Activated CD8-positive, alpha-beta memory T cell treated with anti-CD3 and anti-CD28 coated beads, Interleukin-2, amount 50 U/mL, for 48 hours (primary cell): ENCODE data around the gene PARP3.

Experiments used
- DNase-seq: peaks from one replicate; pipeline ENCODE4 v3.0.0-alpha.2; 2020

The PARP3 gene

GRCh38 chr3:51968170-51968775 is 26.1 kb downstream of the PARP3 start:
- no peak for DNase-seq

DNA sequence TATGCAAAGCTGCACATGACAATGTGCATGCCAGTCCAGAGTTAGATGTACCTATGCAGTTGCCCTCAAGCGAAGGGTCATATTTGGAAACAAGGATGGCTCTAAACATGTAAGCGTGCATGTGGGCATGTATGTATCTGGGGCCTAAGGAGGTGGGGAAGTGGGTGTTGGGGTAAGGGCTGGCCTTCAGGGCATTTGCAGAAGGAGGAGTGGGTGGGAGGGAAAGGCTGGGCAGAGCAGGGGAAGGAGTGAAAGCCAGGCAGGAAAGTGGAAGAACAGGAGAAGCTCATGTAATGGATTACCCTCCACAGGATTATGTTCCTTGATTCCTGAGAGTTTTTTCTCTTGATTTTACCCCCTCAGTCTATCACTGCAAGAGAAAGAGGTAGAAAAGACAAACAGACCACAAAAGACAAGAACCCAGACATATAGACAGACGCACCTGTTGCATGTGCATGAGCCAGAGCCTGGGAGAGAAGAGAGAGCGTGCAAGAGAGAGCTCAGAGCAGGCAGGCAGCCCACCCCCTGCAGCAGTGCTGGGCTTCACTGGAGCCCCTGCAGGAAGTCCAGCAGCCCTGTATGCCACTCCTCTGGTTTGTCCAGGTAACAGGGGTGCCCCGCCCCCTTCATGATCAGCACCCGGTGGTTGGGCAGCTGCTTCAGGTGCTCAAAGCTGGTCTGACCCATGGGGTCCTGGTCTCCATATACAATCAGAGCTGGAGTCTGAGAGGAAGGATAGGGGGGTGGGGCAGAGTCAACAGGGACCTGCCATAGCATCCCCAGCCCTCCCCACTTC is 26.9 kb downstream of the PARP3 start:
- no peak for DNase-seq

- no peak for DNase-seq
Observed at GRCh38 chr3:51969841-51970240, 27.7 kb downstream of the PARP3 start.

GRCh38 chr3:51970606-51971300 is 28.6 kb downstream of the PARP3 start:
- no peak for DNase-seq

- DNase-seq, result no peak
Observed at GRCh38 chr3:51971350-51971749, 29.2 kb downstream of the PARP3 start.

DNA sequence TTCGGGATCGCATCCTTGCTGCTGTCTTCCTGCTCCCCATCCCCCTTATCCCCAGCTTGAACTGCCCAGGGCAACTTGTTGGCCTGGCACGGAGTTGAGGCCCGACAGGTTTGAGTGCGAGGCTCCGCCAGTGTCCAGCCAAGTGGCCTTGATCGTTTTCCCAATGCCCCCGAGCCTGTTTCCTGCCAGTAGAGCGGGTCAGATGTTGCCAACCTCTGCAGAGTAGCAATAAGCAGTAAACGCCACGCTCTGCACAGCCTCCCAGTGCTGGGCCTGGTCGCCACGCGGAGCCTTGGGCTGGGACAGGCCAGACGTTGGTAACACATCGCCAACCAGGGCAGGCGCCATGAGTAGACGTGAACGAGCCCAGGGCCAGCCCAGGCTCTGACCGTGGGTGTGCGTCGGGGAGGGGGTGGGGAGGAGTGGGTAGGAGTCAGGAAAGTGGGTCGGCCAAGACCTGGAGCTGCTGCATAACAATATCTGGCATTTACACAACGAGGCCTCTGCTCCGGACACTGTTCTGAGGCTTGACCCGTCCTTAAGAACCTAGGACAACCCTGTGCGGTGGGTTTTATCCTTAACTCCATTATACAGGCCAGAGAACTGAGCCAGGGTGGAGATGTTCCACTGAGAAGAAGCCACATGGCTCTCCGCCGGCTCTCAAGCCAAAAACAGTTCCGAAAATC is 32.3 kb downstream of the PARP3 start:
- peak; percentile 74 for DNase-seq

DNA sequence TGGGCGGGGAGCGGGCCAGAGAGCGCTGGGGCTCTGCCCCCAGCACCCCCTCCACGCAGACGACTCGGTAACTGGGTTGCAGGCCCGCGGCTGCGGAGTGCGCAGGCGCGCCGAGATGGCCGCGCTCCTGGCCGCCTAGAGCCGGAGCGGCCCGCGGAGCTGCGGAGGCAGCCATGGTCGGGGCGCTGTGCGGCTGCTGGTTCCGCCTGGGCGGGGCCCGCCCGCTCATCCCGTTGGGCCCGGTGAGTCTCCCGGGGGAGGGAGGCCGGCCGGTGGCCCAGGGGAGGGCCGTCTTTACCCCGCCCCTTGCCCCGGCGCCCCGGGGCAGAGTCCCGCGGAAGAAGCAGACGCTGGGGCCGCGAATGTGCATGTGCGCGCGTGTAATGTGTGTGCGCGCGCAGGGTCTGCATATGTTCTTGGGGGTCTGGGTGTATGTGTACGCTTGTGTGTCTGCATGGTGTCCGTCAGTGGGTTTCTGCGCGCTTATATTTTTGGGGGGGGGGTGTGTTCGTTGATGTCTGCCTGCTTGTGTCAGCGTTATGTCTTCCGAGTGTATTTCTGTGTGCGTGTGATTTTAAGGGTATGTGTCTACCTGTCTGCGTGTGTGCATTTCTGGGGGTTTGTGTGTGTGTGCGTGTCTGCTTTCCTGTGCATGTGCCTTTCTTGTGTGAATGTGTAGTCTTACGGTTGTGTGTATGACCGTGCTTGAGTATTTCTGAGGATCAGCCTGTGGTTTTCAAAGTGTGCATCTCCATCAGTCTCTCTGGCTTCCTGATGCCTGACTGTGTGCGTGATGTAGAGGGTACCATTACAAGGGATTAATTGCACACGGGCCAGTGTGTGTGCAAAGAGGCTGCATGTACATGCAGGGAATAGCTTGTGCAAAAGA is 33.0 kb downstream of the PARP3 start, which contains the start of gene ABHD14A:
Gene ABHD14A, plus strand, starts transcription at position 102 of the 889 bp plus-strand sequence. Its CDS starts 72 bp downstream, at position 174.
- peak; percentile 85 for DNase-seq

GRCh38 chr3:51975852-51976549 is 33.8 kb downstream of the PARP3 start:
- peak; percentile 64 for DNase-seq

DNA sequence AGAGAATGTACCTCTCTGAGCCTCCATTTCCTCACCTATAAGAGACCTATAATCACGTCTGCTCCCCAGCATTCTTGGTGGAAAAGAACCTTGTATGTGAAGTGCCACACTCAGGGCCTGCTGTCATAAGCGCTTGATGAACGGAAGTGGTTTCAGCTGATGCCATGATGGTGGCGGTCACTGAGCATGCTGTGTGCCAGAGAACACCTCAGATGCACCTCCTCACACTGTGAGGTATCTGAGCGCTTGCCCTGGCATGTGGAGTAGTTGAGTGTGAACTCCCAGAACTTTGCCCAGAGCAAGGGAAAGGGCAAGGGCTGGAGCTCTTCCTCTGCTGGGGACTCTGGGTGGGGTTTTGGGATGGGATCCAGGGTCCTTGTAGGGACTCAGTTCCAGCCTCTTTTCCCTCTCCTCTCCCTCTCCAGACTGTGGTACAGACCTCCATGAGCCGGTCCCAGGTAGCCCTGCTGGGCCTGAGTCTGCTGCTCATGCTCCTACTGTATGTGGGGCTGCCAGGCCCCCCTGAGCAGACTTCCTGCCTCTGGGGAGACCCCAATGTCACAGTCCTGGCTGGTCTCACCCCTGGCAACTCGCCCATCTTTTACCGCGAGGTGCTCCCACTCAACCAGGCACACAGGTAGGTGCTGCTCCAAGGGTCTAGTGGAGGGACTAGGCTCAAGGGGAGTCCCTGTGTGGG is 35.4 kb downstream of the PARP3 start:
- DNase-seq, result no peak

DNA sequence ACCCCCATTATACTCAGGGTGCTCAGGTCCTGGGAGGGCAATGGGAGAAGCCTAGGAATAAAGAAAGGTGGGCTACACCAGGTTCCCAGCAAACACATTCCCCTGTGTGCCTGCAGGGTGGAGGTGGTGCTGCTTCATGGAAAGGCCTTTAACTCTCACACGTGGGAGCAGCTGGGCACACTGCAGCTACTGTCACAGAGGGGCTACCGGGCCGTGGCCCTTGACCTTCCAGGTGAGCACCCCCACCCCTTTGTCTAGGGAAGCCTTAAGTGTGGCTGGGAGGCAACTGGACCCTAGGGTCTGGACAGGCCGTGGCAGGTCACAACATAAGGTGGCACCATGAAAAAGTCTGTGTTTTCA is 36.0 kb downstream of the PARP3 start:
- DNase-seq, result no peak

DNA sequence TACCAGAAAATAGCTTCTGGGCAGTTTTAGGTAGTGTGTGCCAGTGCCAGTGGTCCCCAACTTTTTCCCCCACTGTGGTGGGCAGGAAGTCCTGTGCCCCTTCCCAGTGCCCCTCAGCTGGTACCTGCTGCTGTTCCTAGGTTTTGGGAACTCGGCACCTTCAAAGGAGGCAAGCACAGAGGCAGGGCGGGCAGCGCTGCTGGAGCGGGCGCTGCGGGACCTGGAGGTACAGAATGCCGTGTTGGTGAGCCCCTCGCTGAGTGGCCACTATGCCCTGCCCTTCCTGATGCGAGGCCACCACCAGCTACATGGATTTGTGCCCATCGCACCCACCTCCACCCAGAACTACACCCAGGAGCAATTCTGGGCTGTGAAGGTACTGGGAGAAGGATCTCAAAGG is 38.1 kb downstream of the PARP3 start:
- no peak for DNase-seq

DNA sequence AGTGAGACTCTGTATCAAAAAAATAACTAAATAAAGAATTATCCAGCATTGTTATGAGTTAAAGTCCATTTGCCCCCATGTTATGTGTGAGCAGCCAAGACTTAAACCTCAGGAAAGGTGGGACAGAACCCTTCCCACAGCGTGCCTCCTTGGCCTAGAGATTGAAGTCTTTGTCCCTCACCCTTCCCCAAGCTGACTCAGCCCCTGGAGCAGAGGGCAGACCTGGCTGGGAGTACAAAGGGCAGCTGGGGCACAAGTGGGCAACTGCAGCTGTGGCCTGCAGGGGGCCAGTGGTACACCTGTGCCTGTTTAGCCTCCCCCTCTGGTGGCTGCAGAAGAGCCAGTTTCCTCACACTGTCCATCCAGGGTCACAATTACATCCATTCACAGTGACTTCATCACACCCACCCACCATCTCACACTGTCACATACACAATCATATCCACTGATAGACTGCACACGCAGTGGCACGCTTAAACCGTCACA is 40.2 kb downstream of the PARP3 start:
- DNase-seq, result peak; percentile 66

DNA sequence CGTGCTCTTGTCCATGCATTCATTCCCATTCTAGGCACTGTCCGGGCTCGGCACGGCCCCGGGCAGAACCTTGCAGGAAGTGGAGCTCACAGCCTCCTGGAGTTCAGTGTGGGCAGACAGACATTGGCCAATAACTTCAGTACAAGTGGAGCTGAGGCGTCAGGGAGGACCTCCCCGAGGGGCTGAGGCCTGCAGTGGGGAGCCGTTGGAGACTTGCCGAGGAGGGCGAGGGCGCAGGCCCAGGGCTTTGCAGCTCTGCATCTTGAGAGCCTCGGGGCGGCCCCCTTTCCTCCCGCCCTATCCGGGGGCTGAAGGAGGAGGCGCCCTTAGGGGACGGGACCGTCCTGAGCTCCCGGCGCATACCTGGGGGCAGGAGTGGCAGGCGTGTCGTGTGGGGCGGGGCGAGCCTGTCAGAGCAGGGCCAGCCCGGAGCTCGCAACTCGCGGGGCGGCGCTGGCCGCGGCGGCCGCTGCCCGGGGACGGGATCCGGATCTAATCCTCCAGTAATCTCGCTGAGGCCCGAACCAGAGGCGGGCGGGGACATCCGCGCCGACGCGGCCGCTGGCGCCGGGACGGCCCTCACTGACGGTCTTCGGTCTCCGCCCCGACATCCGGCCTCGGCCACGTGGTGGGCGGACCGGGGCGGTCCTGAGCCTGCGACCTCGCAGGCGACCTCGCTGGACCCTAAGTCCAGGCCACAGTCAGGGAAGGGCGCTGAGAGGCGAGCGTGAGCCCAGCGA is 40.8 kb downstream of the PARP3 start, which contains the start of gene ACY1:
Gene ACY1, plus strand, starts transcription at position 698 of the 740 bp plus-strand sequence. CDS start 530 bp downstream, outside the sequence.
- DNase-seq, result peak; percentile 88

DNA sequence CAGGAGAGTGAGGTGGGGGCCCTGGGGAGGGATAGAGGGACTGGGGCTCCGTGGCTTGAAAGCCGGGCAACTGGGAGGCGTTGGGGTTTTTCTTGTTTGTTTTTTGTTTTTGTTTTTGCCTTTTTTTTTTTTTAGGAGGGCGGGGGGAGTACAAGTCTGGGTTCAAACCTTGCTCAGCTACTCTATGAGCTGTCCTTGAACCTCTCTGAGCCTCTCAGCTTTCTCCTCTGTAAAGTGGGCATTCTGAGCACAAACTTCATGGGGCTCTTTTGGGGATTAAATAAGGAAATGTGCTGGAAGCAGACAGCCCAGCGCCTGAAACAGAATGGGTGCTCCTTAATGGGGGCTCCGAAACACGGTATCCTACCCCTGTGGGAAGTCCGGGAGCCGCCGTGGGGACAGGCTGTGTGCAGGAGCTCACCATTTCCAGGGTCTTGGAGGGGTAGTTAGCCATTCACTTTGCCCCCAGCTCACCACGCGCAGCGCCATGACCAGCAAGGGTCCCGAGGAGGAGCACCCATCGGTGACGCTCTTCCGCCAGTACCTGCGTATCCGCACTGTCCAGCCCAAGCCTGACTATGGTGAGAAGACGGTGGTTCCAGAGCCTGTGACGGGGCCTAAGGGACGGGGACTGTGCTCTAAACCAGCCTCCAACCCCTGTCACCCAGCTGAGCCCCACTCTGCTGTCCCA is 41.6 kb downstream of the PARP3 start:
- DNase-seq, result no peak

DNA sequence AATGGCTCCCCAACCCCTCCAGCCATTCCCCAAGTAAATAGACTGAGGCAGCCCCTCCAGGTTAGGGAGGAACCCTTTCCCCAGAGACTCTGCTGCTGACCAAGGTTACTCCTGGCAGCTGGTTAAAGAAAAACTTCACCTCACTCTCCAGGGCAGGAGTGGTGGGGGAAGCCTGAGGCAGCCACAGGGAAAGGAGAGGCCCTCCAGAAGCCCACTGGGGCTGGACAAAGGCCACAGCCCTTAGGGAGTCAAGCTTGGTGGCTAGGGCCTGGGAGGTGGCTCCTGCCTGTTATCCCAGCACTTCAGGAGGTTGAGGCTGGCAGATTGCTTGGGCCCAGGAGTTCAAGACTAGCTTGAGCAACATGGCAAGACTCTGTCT is 42.1 kb downstream of the PARP3 start:
- DNase-seq, result no peak

GRCh38 chr3:51985063-51985462 is 42.9 kb downstream of the PARP3 start:
- DNase-seq, result no peak

GRCh38 chr3:51986010-51986947 is 44.1 kb downstream of the PARP3 start:
- DNase-seq, result no peak

DNA sequence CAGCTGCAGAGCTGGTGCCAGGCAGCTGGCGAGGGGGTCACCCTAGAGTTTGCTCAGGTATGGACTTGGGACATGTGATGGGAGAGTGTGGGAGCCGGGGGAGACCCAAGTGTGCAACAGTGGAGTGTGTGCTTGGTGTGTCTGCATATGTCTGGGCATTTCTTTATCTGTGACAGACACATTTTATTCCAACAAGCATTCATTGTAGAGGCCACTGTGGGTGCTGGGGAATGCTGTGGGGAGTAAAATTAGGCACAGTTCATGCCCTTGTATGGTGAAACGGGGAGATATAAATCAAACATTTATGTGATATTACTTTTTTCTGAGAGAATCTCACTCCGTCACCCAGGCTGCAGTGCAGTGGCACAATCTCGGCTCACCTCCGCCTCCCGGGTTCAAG is 45.4 kb downstream of the PARP3 start:
- DNase-seq, result no peak
